AG09319 (cell line): ENCODE results near the gene NABP2.

Experiments
- DNase-seq: peaks from one replicate; pipeline ENCODE4 v3.0.0-alpha.2; 2010; ENCODE audit warnings: low read depth; ENCODE audit errors: extremely low read depth
- TF ChIP-seq, protein P1 (sequence below): IDR thresholded peaks from 2 replicates; pipeline ENCODE4 v1.5.1; 2011; ENCODE audit warnings: low read depth, mild to moderate bottlenecking, inconsistent platforms, low read length, moderate library complexity

NABP2 gene

DNA sequence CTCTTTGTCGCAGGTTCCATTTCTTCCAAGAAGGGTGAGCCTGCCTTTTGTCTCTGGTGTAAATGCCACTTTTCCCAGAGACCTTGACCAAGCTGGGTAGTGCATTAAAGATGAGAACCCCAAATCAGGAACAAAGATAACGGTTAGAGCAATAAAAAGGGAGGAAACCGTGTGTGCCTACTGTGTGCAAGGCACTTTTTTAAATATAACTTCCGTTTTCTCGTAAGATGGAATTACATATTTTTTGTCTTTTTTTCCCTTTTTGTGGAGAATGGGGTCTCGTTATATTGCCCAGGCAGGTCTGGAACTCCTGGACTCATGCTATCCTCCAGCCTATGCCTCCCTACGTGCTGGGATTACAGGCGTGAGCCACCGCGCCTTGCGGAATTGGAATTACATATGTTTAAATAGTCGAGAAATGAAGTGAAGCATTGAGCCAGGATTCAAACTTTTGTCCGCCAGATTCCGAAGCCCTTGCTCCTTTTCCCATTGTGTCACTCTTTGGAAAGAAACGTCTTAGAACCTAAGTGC is 506 bp upstream of the NABP2 start:
- DNase-seq = no peak

DNA sequence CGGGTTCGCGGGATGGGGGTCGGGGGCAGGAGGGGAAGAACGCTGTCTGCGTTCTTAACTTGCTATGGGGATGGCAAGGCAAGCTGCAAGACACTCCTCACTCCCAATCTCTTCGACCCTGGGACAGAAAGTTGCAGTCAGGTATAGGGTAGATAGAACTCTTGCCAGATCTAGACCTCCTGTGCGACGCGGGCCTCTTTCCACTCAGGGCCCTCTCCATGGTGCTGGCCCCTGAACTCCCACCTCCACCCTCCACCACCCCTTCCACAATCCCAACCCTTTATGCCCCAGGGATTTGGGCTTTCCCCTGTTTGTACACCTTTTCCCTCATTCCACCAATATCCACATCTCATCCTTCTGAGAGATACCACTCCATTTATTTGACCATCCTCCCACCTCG is 812 bp downstream of the NABP2 start:
- DNase-seq = no peak

More for the DNA sequence above, 506 bp upstream of the NABP2 start:
- TF ChIP-seq, protein P1, sequence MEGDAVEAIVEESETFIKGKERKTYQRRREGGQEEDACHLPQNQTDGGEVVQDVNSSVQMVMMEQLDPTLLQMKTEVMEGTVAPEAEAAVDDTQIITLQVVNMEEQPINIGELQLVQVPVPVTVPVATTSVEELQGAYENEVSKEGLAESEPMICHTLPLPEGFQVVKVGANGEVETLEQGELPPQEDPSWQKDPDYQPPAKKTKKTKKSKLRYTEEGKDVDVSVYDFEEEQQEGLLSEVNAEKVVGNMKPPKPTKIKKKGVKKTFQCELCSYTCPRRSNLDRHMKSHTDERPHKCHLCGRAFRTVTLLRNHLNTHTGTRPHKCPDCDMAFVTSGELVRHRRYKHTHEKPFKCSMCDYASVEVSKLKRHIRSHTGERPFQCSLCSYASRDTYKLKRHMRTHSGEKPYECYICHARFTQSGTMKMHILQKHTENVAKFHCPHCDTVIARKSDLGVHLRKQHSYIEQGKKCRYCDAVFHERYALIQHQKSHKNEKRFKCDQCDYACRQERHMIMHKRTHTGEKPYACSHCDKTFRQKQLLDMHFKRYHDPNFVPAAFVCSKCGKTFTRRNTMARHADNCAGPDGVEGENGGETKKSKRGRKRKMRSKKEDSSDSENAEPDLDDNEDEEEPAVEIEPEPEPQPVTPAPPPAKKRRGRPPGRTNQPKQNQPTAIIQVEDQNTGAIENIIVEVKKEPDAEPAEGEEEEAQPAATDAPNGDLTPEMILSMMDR = no peak

DNA sequence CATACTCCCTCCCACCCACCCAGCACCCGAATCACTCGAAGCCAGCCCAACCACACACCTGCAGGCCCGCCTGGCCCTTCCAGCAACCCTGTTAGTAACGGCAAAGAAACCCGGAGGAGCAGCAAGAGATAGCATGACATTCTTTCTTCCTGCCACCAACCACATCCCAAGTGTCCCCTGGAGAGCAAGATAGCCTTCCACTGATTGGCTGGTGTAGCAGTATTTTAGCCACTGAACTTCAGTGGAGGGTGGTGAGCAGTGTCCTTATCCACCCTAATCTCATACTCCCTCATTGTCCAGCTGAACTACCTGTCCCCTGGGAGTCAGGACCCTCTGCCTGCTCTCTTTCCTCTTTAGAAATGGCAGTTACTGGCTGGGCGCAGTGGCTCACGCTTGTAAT is 4.9 kb downstream of the NABP2 start:
- no peak for DNase-seq

More for the DNA sequence above, 812 bp downstream of the NABP2 start:
- TF ChIP-seq, protein P1 = no peak

DNA sequence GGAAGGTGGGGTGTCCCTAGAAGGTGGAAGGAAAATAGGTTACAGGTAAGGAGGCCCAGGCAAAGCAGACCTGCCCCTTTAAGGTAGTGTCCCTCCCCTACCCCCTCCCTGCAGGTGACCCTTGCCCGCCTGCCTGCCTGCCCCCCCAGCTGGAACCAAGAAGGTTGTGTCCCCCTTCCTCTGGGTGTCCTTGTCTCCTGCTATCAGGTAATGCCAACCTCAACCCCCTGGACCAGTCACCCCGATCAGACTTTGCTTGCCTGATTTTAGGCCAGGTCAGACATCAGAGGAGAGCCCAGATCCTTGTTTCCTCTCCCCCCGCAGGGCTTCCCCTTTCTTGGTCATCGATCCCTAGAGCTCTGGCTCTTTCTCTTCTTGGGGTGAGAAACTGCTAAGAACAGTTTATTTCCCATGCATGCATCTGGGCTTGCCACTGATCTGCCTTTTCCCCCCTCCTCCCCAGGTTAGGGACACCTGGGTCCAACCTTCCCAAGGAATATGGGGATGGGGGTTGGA is 5.8 kb downstream of the NABP2 start, which contains the start of gene SLC39A5:
Gene SLC39A5 (plus strand): TSS at position 136 of the 516 bp plus-strand sequence. CDS start 1,224 bp downstream, outside the sequence.
- TF ChIP-seq, protein P1 = no peak
- no peak for DNase-seq

More for the DNA sequence above, 4.9 kb downstream of the NABP2 start:
- TF ChIP-seq, protein P1 = no peak

DNA sequence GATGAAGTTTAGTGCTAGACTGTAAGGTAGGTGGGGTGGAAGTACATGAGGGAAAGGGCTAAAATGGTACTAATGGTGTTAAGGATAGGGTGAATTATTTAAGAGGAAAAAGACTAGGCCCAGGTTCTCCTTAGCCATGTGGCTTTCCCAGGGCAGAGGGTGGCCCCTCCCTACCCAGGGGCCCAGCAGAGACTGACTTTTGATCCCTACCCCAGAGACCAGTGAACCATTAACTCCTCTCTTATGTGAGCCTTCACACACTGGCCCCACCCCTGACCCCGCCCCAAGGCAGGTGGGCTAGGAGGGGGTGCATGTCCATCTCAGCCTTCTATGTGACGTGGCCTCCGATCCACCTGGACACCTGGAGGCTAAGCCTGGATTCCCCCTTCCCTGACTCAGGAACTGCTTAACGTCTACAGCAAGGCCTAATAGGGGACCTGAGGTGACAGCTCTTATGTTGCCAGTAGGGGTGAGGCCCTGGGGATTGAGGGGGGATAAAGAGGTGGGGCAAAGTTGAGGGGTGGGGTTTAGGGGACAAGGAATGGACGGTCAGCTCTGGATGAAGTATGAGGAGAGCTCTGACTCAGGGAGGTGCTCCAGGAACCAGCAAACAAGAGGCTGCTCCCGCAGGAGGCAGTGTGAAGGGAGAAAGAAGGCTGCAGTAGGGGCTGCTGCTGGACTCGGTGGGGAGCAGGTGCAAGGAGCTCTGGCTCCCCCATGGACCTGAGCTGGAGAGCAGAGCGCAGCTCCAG is 6.5 kb downstream of the NABP2 start:
- DNase-seq = no peak
- TF ChIP-seq, protein P1 = no peak

DNA sequence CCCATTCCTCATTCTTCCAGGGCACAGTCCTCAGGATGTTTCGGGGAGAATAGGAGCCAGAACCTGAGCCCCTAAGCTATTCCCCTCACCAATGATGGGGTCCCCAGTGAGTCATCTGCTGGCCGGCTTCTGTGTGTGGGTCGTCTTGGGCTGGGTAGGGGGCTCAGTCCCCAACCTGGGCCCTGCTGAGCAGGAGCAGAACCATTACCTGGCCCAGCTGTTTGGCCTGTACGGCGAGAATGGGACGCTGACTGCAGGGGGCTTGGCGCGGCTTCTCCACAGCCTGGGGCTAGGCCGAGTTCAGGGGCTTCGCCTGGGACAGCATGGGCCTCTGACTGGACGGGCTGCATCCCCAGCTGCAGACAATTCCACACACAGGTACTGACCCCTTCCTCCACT is 7.0 kb downstream of the NABP2 start:
- TF ChIP-seq, protein P1 = no peak
- no peak for DNase-seq
